Measurements from ENCODE around the gene PTK6. TPM values are rescaled to one million over a fixed set of nuclear protein-coding genes. Genes with fewer than 3 reads are reported as not detected.
A peak's percentile ranks its signal among the peaks of the same experiment; 100 is the strongest.

PTK6 gene
- total RNA-seq, 2 experiments from 2014 or later, result 0.19 to 0.22 TPM

- Histone ChIP-seq H3K4me3 (ENCODE audit: low read length) (no peak overlapping the region), H3K27me3 (ENCODE audit: control insufficient read depth in 1 of 2, insufficient read depth in 2 of 2, low read length in 2 of 2) (no peaks in the 10 kb centered on the region), H3K9me3 (ENCODE audit: control insufficient read depth in 1 of 2, insufficient read depth in 1 of 2, low read length in 2 of 2) (no peaks in the 10 kb centered on the region), H3K4me1 (ENCODE audit: insufficient read depth, low read length) (peaks cover 14% of the 10 kb centered on the region), H3K27ac (ENCODE audit: low read depth in 1 of 2, low read length in 2 of 2) (no peak overlapping the region), H3K36me3 (ENCODE audit: insufficient read depth, low read length) (no peaks in the 10 kb centered on the region)
- ChIA-PET POLR2A (interaction anchor here (1.7 to 2.7 kb wide), 2 partner anchors 53 to 59 kb away, joined by 4 to 10 read pairs; no protein-coding TSS in a partner anchor), CTCF (interaction anchor here (0.9 kb wide), 1 partner anchor 45 kb away, joined by 3 read pairs; no protein-coding TSS in a partner anchor)
- TF ChIP-seq CTCF (IDR thresholded peaks at IDR 0.05), result no peak
- Mint-ChIP-seq H3K4me3 (no peak overlapping the region), H3K36me3 (ENCODE audit: low read depth) (no peaks in the 10 kb centered on the region), H3K27me3 (no peaks in the 10 kb centered on the region), H3K27ac (no peak overlapping the region), H3K9me3 (no peaks in the 10 kb centered on the region), H3K4me1 (ENCODE audit: low read depth) (peaks cover 20% of the 10 kb centered on the region)
- DNase-seq (no peak), ATAC-seq (ENCODE audit: poor library complexity) (no peak)
- intact Hi-C loops (cut with DNase I, micrococcal nuclease), result loop anchor here in 1 of 2 experiments (5.0 kb wide), 2 partner anchors 40 to 390 kb away; no protein-coding TSS in a partner anchor
These were observed 45.3 kb upstream of the PTK6 start for GRCh38 chr20:63582382-63583063.

- Mint-ChIP-seq H3K9me3 (no peaks in the 10 kb centered on the region), H3K4me1 (ENCODE audit: low read depth) (peaks cover 20% of the 10 kb centered on the region), H3K27me3 (no peaks in the 10 kb centered on the region), H3K36me3 (ENCODE audit: low read depth) (no peaks in the 10 kb centered on the region), H3K4me3 (no peak overlapping the region), H3K27ac (peak overlapping the region; percentile 19)
- Histone ChIP-seq H3K4me3 (ENCODE audit: low read length) (no peak overlapping the region), H3K27me3 (ENCODE audit: control insufficient read depth in 1 of 2, insufficient read depth in 2 of 2, low read length in 2 of 2) (no peaks in the 10 kb centered on the region), H3K36me3 (ENCODE audit: insufficient read depth, low read length) (no peaks in the 10 kb centered on the region), H3K27ac (ENCODE audit: low read depth in 1 of 2, low read length in 2 of 2) (no peak overlapping the region), H3K4me1 (ENCODE audit: insufficient read depth, low read length) (peaks cover 10% of the 10 kb centered on the region), H3K9me3 (ENCODE audit: control insufficient read depth in 1 of 2, insufficient read depth in 1 of 2, low read length in 2 of 2) (no peaks in the 10 kb centered on the region)
- DNase-seq (peak; percentile 62 to 87 (median 76)), ATAC-seq (ENCODE audit: poor library complexity) (peak; percentile 99)
- intact Hi-C loops (cut with DNase I, micrococcal nuclease), result loop anchor here (1.0 to 5.0 kb wide), 9 partner anchors 41 to 391 kb away; partner anchors contain the start of gene ARFRP1 (in 1 of the 2)
- CTCF ChIA-PET, result interaction anchor here (0.9 to 1.5 kb wide), 3 partner anchors 13 to 77 kb away, joined by 3 to 8 read pairs (median 3); partner anchors contain the start of gene RTEL1
- TF ChIP-seq CTCF (IDR thresholded peaks at IDR 0.05), result peak; percentile 63
- POLR2A ChIA-PET, result interaction anchor here (0.9 to 2.7 kb wide), 4 partner anchors 43 to 284 kb away, joined by 3 to 10 read pairs (median 3); partner anchors contain the start of genes SLC2A4RG and TPD52L2
These were observed 43.8 kb upstream of the PTK6 start for GRCh38 chr20:63580796-63581461.

- Histone ChIP-seq H3K27me3 (ENCODE audit: control insufficient read depth in 1 of 2, insufficient read depth in 2 of 2, low read length in 2 of 2) (no peaks in the 10 kb centered on the region), H3K27ac (ENCODE audit: low read depth in 1 of 2, low read length in 2 of 2) (no peak overlapping the region), H3K36me3 (ENCODE audit: insufficient read depth, low read length) (no peaks in the 10 kb centered on the region), H3K9me3 (ENCODE audit: control insufficient read depth in 1 of 2, insufficient read depth in 1 of 2, low read length in 2 of 2) (no peaks in the 10 kb centered on the region), H3K4me1 (ENCODE audit: insufficient read depth, low read length) (peaks cover 17% of the 10 kb centered on the region), H3K4me3 (ENCODE audit: low read length) (no peak overlapping the region)
- no peaks in the 10 kb centered on the region for H3K27me3 Mint-ChIP-seq
- intact Hi-C loops (cut with DNase I, micrococcal nuclease), result loop anchor here in 1 of 2 experiments (2.0 kb wide), 1 partner anchor 40 kb away; no protein-coding TSS in a partner anchor
- TF ChIP-seq CTCF (IDR thresholded peaks at IDR 0.05), result no peak
- peaks cover 15% of the 10 kb centered on the region for H3K4me1 Mint-ChIP-seq (ENCODE audit: low read depth)
- no peak overlapping the region for H3K4me3 Mint-ChIP-seq
- H3K36me3 Mint-ChIP-seq (ENCODE audit: low read depth), result no peaks in the 10 kb centered on the region
- DNase-seq (no peak), ATAC-seq (ENCODE audit: poor library complexity) (no peak)
- no peaks in the 10 kb centered on the region for H3K9me3 Mint-ChIP-seq
- ChIA-PET POLR2A (interaction anchor here (1.5 kb wide), 1 partner anchor 42 kb away, joined by 4 read pairs; the partner anchor contains the start of gene PTK6), CTCF (no interaction called here)
- H3K27ac Mint-ChIP-seq, result no peak overlapping the region
These were observed 42.0 kb upstream of the PTK6 start for GRCh38 chr20:63579017-63579694.

Measured in CD4-positive, alpha-beta T cell (primary cell).